PC-3 (cell line): ENCODE measurements around the gene TARP.

Source experiments
- CTCF ChIP-seq: fragments of 300-600 bp; sonication (generic); conservative IDR thresholded peaks from 2 replicates; pipeline ENCODE4 v1.5.1; 2017; ENCODE audit warnings: antibody characterized with exemption, low read depth, mild to moderate bottlenecking, low read length
- EZH2 ChIP-seq: fragments of 300-600 bp; sonication (generic); IDR thresholded peaks from one replicate; pipeline ENCODE4 v1.6.1; 2017; ENCODE audit warnings: antibody characterized with exemption, mild to moderate bottlenecking, low read length; ENCODE audit not compliant: unreplicated experiment

- TF ChIP-seq CTCF, result no peak
- no peak for TF ChIP-seq EZH2
Measured at GRCh38 chr7:38296059-38296857, 22.8 kb upstream of the TARP start.
